HL-60/S4 (cell line): Measurements from ENCODE around the gene SLC10A7.

Experiments used
- in situ Hi-C: fragments of 300-500 bp; cut with MboI; formaldehyde crosslinking; loops from 2 replicates; pipeline ENCODE4 v1.14.3; 2022; ENCODE audit warnings: low sequenced_read_pairs

Gene SLC10A7

GRCh38 chr4:146317783-146318182 is 204.0 kb downstream of the SLC10A7 start:
- in situ Hi-C loops: no loop called here

GRCh38 chr4:146315184-146315583 is 206.6 kb downstream of the SLC10A7 start:
- in situ Hi-C loops: no loop called here

GRCh38 chr4:146311238-146311970 is 210.3 kb downstream of the SLC10A7 start:
- in situ Hi-C loops: no loop called here

- in situ Hi-C loops: no loop called here
These were observed 211.3 kb downstream of the SLC10A7 start for GRCh38 chr4:146310319-146311021.

- in situ Hi-C loops: no loop called here
These were observed 212.8 kb downstream of the SLC10A7 start for GRCh38 chr4:146308951-146309350.

GRCh38 chr4:146302822-146303221 is 218.9 kb downstream of the SLC10A7 start:
- in situ Hi-C loops: no loop called here

GRCh38 chr4:146299607-146300006 is 222.1 kb downstream of the SLC10A7 start:
- in situ Hi-C loops: no loop called here

GRCh38 chr4:146294776-146295175 is 227.0 kb downstream of the SLC10A7 start:
- in situ Hi-C loops: no loop called here

- in situ Hi-C loops: no loop called here
These were observed 229.2 kb downstream of the SLC10A7 start for GRCh38 chr4:146292508-146292907.

- in situ Hi-C loops: no loop called here
These were observed 230.4 kb downstream of the SLC10A7 start for GRCh38 chr4:146291313-146291712.

- in situ Hi-C loops: no loop called here
These were observed 233.5 kb downstream of the SLC10A7 start for GRCh38 chr4:146288193-146288592.

GRCh38 chr4:146285037-146285436 is 236.7 kb downstream of the SLC10A7 start:
- in situ Hi-C loops: no loop called here

- in situ Hi-C loops: no loop called here
These were observed 237.7 kb downstream of the SLC10A7 start for GRCh38 chr4:146283758-146284651.

GRCh38 chr4:146282657-146283056 is 239.1 kb downstream of the SLC10A7 start:
- in situ Hi-C loops: no loop called here

GRCh38 chr4:146278986-146279385 is 242.8 kb downstream of the SLC10A7 start:
- in situ Hi-C loops: no loop called here

- in situ Hi-C loops: no loop called here
These were observed 246.4 kb downstream of the SLC10A7 start for GRCh38 chr4:146275370-146275769.

- in situ Hi-C loops: no loop called here
These were observed 247.0 kb downstream of the SLC10A7 start for GRCh38 chr4:146274774-146275173.

GRCh38 chr4:146273204-146273901 is 248.4 kb downstream of the SLC10A7 start:
- in situ Hi-C loops: no loop called here

- in situ Hi-C loops: no loop called here
These were observed 250.3 kb downstream of the SLC10A7 start for GRCh38 chr4:146271466-146271865.

- in situ Hi-C loops: no loop called here
These were observed 252.5 kb downstream of the SLC10A7 start for GRCh38 chr4:146269228-146269653.

GRCh38 chr4:146267826-146268225 is 253.9 kb downstream of the SLC10A7 start:
- in situ Hi-C loops: no loop called here
